ENCODE data around the gene UFD1. TPM values are rescaled to one million over a fixed set of nuclear protein-coding genes. Genes with fewer than 3 reads are reported as not detected.

The UFD1 gene
- total and polyA plus RNA-seq, 2 of the 4 experiments (the other 2 are of a cell fraction) = 149 to 152 TPM

DNA sequence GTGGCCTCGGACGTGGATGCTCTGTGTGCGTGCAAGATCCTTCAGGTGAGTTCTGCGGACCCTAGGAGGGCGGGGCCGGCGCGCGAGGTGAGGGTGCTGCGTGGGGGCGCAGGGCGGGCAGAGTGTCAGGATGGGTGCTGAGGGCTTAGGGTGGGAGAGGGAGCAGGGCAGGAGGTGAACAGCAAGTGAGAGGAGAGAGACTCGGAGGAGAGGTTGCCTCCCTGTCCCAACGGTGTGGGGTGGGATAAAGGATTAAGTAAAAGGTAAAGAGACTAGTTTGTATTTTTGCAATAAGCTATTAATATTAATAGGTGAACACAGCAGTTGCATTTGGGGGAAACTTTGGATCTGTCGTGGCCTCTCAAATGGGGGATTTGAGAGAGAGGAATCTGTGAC is 1.2 kb upstream of the UFD1 start:
- H3K79me1 ChIP-seq (ENCODE audit: low read depth in 1 of 2, low read length in 2 of 2) = peaks cover 23 to 51% of the 10 kb centered on the region in 2 experiments; a peak in 3 of 4 replicates
- peaks cover 3% of the 10 kb centered on the region; the same call in 1 of the 2 replicates for H3K9me1 ChIP-seq (ENCODE audit: insufficient read depth, low read length)
- in situ Hi-C loops (cut with MboI; ENCODE audit: low sequenced_read_pairs) (no loop called here), dilution Hi-C loops (cut with HindIII; ENCODE audit: low sequenced_read_pairs, unreplicated experiment) (no loop called here), intact Hi-C loops (cut with micrococcal nuclease) (no loop called here)
- CTCF ChIA-PET = interaction anchor here (1.2 kb wide), 1 partner anchor 149 kb away, joined by 3 read pairs; no protein-coding TSS in a partner anchor
- peaks cover 5% of the 10 kb centered on the region; the same call in 1 of the 2 replicates for H3K36me3 ChIP-seq (ENCODE audit: control insufficient read depth, insufficient read depth, low read length)
- TF ChIP-seq CEBPB (IDR thresholded peaks at IDR 0.05; ENCODE audit: low read depth, low read length) = no peak
- TF ChIP-seq NFE2L2 (IDR thresholded peaks at IDR 0.05; ENCODE audit: low read depth, low read length) = no peak
- no peak for TF ChIP-seq RFX5 (IDR thresholded peaks at IDR 0.05; ENCODE audit: low read depth, low read length)
- TF ChIP-seq, protein P1, sequence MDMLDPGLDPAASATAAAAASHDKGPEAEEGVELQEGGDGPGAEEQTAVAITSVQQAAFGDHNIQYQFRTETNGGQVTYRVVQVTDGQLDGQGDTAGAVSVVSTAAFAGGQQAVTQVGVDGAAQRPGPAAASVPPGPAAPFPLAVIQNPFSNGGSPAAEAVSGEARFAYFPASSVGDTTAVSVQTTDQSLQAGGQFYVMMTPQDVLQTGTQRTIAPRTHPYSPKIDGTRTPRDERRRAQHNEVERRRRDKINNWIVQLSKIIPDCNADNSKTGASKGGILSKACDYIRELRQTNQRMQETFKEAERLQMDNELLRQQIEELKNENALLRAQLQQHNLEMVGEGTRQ (IDR thresholded peaks at IDR 0.05; ENCODE audit: low read depth, low read length) = no peak
- no peak for TF ChIP-seq RAD21 (IDR thresholded peaks at IDR 0.05; ENCODE audit: low read length)
- no peak for TF ChIP-seq MAZ (IDR thresholded peaks at IDR 0.05; ENCODE audit: borderline replicate concordance, low read depth, low read length)
- H3K4me2 ChIP-seq (ENCODE audit: low read depth, low read length) = peak overlapping the region; percentile 62
- no peak overlapping the region for H3K18ac ChIP-seq (ENCODE audit: low read depth, low read length)
- H3K4me3 ChIP-seq (ENCODE audit: insufficient read depth, low read depth, low read length) = peak overlapping the region; percentile 52
- H3K27me3 ChIP-seq (ENCODE audit: control insufficient read depth, insufficient read depth, low read length) = no peaks in the 10 kb centered on the region
- no peak overlapping the region for H2BK5ac ChIP-seq (ENCODE audit: low read depth, low read length, poor library complexity, severe bottlenecking)
- no peak overlapping the region for H4K5ac ChIP-seq (ENCODE audit: low read depth, low read length)
- peak overlapping the region; percentile 97 for H2AFZ ChIP-seq (replicated peaks; ENCODE audit: low read length, poor library complexity)
- DNase-seq = no peak
- H3K27ac ChIP-seq (ENCODE audit: insufficient read depth, low read length) = no peak overlapping the region; the same call in 1 of the 2 replicates
- H2BK15ac ChIP-seq (ENCODE audit: low read depth, low read length) = no peak overlapping the region
- no peak overlapping the region for H3K23ac ChIP-seq (ENCODE audit: low read depth, low read length)
- H2AK5ac ChIP-seq (ENCODE audit: low read depth, low read length) = peak overlapping the region; percentile 35; the same call in 1 of the 2 replicates
- POLR2A ChIA-PET (ENCODE audit: unreplicated experiment) = interaction anchor here (0.7 kb wide), 1 partner anchor 143 kb away, joined by 4 read pairs; no protein-coding TSS in a partner anchor
- no peak for ATAC-seq (ENCODE audit: low read depth)
- no peaks in the 10 kb centered on the region for H3K9me3 ChIP-seq (ENCODE audit: control insufficient read depth, insufficient read depth, low read length)
- H3K56ac ChIP-seq (ENCODE audit: extremely low read depth, insufficient read depth, low read length) = no peak overlapping the region
- no TSS peak for BruUV-seq (replicated peaks)
- H3K9ac ChIP-seq (ENCODE audit: low read depth, low read length) = peak overlapping the region; percentile 23; the same call in 1 of the 2 replicates
- H3K4ac ChIP-seq (ENCODE audit: low read depth, low read length) = no peak overlapping the region
- peaks cover 3% of the 10 kb centered on the region for H3K4me1 ChIP-seq (ENCODE audit: control insufficient read depth, insufficient read depth, low read length)
- no peak overlapping the region for H3K14ac ChIP-seq (replicated peaks; ENCODE audit: low read depth, low read length)
- no peak overlapping the region for H4K91ac ChIP-seq (ENCODE audit: insufficient read depth, low read depth, low read length)
- 3% methylated on average over 5 of the region's 15 CpGs; no CpG with 5 or more reads in 1 of the 2 experiments for WGBS, 2 experiments (ENCODE audit: extremely low coverage in 2 of 2, insufficient read length in 1 of 2)
- peak overlapping the region; percentile 43 for H2AK9ac ChIP-seq (replicated peaks; ENCODE audit: low read depth, low read length, poor library complexity)
- H2BK120ac ChIP-seq (ENCODE audit: low read depth, low read length) = no peak overlapping the region
- peaks cover 21% of the 10 kb centered on the region for H4K20me1 ChIP-seq (ENCODE audit: insufficient read depth, low read length)
- no peak overlapping the region for H4K8ac ChIP-seq (ENCODE audit: low read depth in 2 of 2, low read length in 2 of 2)
- H2BK20ac ChIP-seq (ENCODE audit: low read depth, low read length) = no peak overlapping the region
